GM15510 (cell line): ENCODE results near the gene SH3TC1.
A peak's percentile ranks its signal among the peaks of the same experiment; 100 is the strongest.

Source experiments
- POLR2A ChIP-seq: IDR thresholded peaks from 3 replicates; pipeline ENCODE4 v1.6.1; 2011; ENCODE audit warnings: borderline replicate concordance; ENCODE audit not compliant: insufficient read length; ENCODE audit errors: extremely low read depth

SH3TC1 gene

GRCh38 chr4:8158710-8159536 lies 40.2 kb upstream of the SH3TC1 start, which contains the start of gene ABLIM2:
TSS of gene ABLIM2 (minus strand) at chr4:8158813. CDS start at chr4:8158689, 124 bp downstream.
- TF ChIP-seq POLR2A: peak; percentile 74

- no peak for TF ChIP-seq POLR2A
Observed at GRCh38 chr4:8159537-8160232, 39.4 kb upstream of the SH3TC1 start.

GRCh38 chr4:8160233-8160560 lies 38.9 kb upstream of the SH3TC1 start:
- TF ChIP-seq POLR2A: no peak

DNA sequence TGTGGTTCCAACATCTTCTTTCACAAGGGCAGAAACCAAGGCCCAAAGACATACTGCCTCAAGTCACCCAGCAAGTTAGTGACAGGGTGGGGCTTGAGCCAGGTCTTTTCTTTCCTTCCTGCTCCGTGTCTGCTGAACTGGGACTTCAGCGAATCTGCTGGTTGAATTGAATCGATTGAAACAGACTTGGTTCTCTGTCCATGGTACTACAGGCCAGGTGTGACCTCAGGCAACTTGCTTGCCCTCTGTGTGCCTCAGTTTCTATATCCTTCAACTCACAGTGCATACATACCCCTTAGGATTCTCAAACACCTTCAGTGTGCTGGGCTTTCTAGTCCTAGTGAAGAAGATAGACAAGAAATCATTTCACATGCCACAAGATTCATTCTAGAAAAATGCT lies 38.5 kb upstream of the SH3TC1 start:
- no peak for TF ChIP-seq POLR2A

DNA sequence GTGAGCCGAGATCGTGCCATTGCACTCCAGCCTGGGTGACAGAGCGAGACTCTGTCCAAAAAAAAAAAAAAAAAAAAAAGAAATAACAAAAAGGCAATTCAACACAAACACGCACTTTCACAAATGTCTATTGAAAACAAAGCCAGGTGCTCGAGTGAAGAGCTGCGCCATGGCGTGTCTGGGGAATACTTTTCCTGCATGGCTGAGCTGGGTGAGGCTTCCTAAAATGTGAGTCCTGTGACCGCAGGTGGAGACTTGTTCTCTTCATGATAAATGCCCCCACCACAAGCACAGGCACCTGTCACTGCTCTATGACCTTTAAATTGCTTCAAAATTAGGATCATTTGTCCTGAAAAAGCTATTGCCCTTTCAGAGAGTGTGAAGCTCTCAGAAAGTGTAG lies 36.5 kb upstream of the SH3TC1 start:
- no peak for TF ChIP-seq POLR2A

DNA sequence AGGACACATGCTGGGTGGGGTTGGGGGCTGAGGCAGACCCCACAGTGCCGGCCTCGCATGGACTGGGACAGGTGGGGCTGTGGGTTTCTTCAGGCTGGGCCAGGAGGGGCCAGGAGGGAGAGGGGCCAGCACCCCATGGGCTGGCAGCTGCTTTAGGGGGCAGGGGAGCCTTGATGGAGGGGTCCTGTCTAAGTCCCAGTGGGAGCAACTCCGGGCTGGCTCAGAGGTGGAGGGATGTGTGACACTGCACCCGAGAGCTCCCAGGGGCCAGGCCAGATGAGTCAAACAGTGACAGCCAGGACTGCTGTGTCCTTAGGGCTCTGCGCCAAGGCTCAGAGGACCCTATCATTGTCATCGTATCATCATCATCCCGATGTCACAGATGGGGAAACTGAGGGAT lies 36.1 kb upstream of the SH3TC1 start:
- no peak for TF ChIP-seq POLR2A

DNA sequence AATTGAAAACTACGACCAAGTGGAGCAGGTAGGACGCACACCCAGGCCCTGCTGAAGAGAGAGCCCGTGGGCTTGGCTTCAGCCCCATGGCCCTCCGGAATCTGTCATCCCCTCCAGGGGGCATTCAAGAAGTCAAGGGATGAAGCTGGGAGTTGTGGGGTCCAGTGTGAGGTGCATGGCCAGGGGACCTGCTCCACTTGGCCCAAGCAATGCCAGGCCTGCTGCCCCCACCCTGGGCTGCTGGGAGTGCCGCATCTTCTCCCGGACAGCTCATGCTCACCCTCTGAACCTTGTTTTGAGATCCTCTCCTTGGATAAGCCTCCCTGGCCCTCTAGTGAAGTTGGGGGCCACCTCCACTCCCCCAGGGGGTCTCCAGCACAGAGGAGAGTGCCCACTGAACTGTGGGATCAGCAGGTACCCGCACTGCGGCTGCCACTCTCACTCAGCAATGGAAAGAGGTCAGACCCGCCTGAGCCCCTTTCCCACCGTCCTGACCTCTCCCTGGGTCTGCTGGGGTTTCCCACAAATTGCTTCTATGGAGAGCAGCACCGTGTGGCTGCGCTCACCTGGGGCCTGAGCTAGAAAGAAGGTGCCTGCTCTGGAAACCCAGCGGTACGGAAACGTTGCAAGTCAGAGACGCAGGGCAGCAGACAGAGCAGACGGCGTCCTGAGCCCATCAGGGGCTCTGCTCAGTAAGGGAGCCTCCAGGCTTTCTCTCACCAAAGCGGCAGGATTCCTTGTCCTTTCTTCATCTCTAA lies 35.5 kb upstream of the SH3TC1 start:
- no peak for TF ChIP-seq POLR2A

GRCh38 chr4:8164194-8164565 lies 34.9 kb upstream of the SH3TC1 start:
- TF ChIP-seq POLR2A: no peak

GRCh38 chr4:8164687-8165086 lies 34.4 kb upstream of the SH3TC1 start:
- no peak for TF ChIP-seq POLR2A

DNA sequence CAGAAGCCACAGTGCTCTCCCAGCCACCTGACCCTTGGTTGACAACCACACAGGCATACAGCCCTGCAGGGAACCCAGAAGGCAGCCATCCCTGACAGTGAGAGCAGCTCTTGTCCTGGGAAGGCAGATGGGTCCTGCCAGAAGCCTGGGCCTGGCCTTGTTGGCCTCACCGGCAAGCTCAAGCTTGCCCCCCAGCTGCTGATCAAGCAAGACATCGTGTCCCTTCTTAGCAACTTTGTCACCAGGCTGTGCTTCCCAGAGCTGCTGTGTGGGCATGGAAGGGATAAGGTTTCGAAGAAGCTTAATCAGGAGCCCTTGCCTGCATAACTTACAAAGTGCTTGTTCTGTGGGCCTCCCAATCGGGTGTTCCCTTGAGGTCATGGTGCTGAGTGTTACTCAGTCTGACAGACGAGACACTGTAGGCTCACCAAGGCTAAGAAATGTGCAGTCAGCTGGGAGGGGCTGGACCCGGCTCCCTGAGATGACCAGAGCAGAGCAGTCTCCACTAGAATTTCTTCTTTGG lies 33.7 kb upstream of the SH3TC1 start:
- TF ChIP-seq POLR2A: no peak

- no peak for TF ChIP-seq POLR2A
Observed at GRCh38 chr4:8167291-8167690, 31.8 kb upstream of the SH3TC1 start.

- TF ChIP-seq POLR2A: no peak
Observed at GRCh38 chr4:8167815-8168214, 31.3 kb upstream of the SH3TC1 start.

GRCh38 chr4:8168232-8168631 lies 30.9 kb upstream of the SH3TC1 start:
- no peak for TF ChIP-seq POLR2A

DNA sequence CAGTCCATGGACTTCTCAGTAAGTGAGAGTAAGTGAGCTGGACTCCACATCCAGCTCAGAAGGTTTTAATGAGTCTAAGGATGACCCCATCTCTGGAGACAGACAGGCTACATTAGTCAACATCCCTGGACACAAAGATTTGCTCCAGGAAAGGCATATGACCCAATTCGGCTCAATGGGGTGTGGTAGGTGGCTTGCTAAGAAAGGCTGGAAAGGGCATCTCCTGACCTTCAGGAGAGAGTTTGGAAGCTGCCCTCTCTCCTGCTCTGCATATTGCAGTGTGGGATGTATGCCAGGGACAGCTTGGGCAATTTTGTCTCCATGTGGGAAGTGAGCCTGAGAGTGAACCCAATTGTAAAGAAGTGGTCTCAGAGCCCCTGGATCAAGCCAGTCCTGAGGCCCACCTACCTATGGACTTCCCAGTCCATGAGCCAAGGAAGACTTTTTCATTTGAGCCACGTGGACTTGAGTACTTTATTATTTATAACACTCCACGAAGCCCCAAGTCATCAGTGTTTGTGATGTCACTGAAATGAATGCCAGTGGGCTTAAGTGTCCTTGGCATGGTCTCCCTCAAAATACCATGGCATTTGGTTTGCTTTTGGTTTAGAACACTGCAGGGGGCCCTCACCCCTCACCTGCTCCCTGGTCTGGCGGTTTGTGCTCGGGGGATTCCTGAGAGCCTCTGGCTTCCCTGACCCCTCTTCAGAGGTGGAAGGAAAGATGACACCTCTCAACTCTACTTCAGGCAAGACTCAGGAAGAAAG lies 30.1 kb upstream of the SH3TC1 start:
- no peak for TF ChIP-seq POLR2A
